ENCODE data around the gene PAX8. TPM values are rescaled to one million over a fixed set of nuclear protein-coding genes. Genes with fewer than 3 reads are reported as not detected.
"Not testable (repeated sequence)": the region's sequence is repeated elsewhere in the genome, so short reads cannot be mapped to it uniquely, and the experiment has no call there.

The PAX8 gene
- polyA plus RNA-seq (2013, experiment 1 of 4), result 1.2 TPM
- polyA plus RNA-seq (2013, experiment 2 of 4), result 1.2 TPM
- polyA plus RNA-seq (2013, experiment 3 of 4), result 1.3 TPM
- polyA plus RNA-seq (2013, experiment 4 of 4), result 1.1 TPM

DNA sequence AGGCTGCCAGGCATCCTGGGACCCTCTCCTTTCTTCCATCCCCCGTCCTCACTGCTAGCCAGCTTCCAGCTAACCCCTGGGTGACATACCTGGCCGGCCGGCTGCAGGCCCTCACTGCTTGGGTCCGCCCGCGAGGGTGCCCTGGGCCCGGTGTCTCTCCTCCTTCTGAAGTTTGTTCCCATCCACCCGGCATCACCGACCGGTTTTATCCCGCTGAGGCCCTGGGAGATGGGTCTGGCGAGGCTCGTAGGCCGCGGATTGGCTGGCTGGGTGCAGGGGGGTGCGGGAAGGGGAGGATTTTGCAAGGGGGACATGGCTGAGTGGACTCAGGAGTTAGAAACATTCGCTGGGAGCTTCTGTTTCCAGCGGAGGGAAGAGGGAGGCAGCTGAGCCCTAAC, at the start of gene PAX8:
Gene PAX8, minus strand, starts transcription at position 180 of the 398 bp plus-strand sequence. CDS start 527 bp downstream, outside the sequence.
- H3K36me3 ChIP-seq (ENCODE audit: control insufficient read depth, insufficient read depth, low read length), result no peaks in the 10 kb centered on the region
- peaks cover 97% of the 10 kb centered on the region for H3K27me3 ChIP-seq (ENCODE audit: control insufficient read depth, insufficient read depth, low read length, poor library complexity, severe bottlenecking)
- WGBS, 2 experiments, result 11% methylated on average over 18 of the region's 18 CpGs
- no peaks in the 10 kb centered on the region for H3K9me3 ChIP-seq (ENCODE audit: control insufficient read depth, low read length)
- H3K4me1 ChIP-seq (ENCODE audit: control insufficient read depth, insufficient read depth, low read length), result peaks cover 24% of the 10 kb centered on the region
- no peak within 1 kb of the TSS for H3K27ac ChIP-seq (ENCODE audit: insufficient read depth, low read depth, low read length, poor library complexity, severe bottlenecking)
- H3K4me3 ChIP-seq (ENCODE audit: insufficient read depth, low read depth, low read length), result peak within 1 kb of the TSS; percentile 18

GRCh38 chr2:113328043-113328442, 49.3 kb upstream of the PAX8 start:
- WGBS, 2 experiments, result 92 to 96% methylated on average over 3 of the region's 3 CpGs
- no peaks in the 10 kb centered on the region for H3K36me3 ChIP-seq (ENCODE audit: control insufficient read depth, insufficient read depth, low read length)
- no peaks in the 10 kb centered on the region for H3K27me3 ChIP-seq (ENCODE audit: control insufficient read depth, insufficient read depth, low read length, poor library complexity, severe bottlenecking)
- no peak overlapping the region for H3K4me3 ChIP-seq (ENCODE audit: insufficient read depth, low read depth, low read length)
- H3K27ac ChIP-seq (ENCODE audit: insufficient read depth, low read depth, low read length, poor library complexity, severe bottlenecking), result no peak overlapping the region
- no peaks in the 10 kb centered on the region for H3K4me1 ChIP-seq (ENCODE audit: control insufficient read depth, insufficient read depth, low read length)
- H3K9me3 ChIP-seq (ENCODE audit: control insufficient read depth, low read length), result no peaks in the 10 kb centered on the region

GRCh38 chr2:113325161-113325731, 46.5 kb upstream of the PAX8 start:
- H3K4me1 ChIP-seq (ENCODE audit: control insufficient read depth, insufficient read depth, low read length); H3K9me3 ChIP-seq (ENCODE audit: control insufficient read depth, low read length); H3K27ac ChIP-seq (ENCODE audit: insufficient read depth, low read depth, low read length, poor library complexity, severe bottlenecking); H3K36me3 ChIP-seq (ENCODE audit: control insufficient read depth, insufficient read depth, low read length); H3K27me3 ChIP-seq (ENCODE audit: control insufficient read depth, insufficient read depth, low read length, poor library complexity, severe bottlenecking): not testable (repeated sequence)
- 6 to 7% methylated on average over 13 to 14 of the region's 14 CpGs for WGBS, 2 experiments
- H3K4me3 ChIP-seq (ENCODE audit: insufficient read depth, low read depth, low read length), result peak overlapping the region; percentile 41

GRCh38 chr2:113324684-113325160, 46.0 kb upstream of the PAX8 start:
- no peaks in the 10 kb centered on the region for H3K36me3 ChIP-seq (ENCODE audit: control insufficient read depth, insufficient read depth, low read length)
- peak overlapping the region; percentile 41 for H3K4me3 ChIP-seq (ENCODE audit: insufficient read depth, low read depth, low read length)
- WGBS, 2 experiments, result 0% methylated on average over 20 to 23 of the region's 27 CpGs
- no peaks in the 10 kb centered on the region for H3K4me1 ChIP-seq (ENCODE audit: control insufficient read depth, insufficient read depth, low read length)
- H3K27me3 ChIP-seq (ENCODE audit: control insufficient read depth, insufficient read depth, low read length, poor library complexity, severe bottlenecking), result no peaks in the 10 kb centered on the region
- no peaks in the 10 kb centered on the region for H3K9me3 ChIP-seq (ENCODE audit: control insufficient read depth, low read length)
- no peak overlapping the region for H3K27ac ChIP-seq (ENCODE audit: insufficient read depth, low read depth, low read length, poor library complexity, severe bottlenecking)

DNA sequence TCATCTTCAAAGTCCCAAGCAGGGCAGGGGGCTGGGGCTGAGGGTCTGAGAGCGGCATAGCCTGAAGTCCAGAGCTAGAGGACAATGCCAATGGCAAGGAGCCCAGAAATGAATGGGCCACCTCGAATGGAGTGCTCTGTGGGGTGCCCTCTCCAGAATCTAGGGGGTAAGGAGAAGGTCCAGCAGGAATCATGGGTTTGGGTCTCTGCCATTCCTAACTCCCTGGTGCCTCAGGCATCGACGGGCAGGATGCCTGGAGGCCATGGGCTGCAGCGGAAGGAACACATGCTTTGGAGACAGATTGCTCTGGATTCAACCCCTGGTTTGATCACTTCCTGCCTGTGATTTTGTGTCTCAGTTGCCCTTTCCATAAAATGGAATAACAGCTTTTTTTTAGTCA, 44.4 kb upstream of the PAX8 start:
- not testable (repeated sequence) for H3K4me3 ChIP-seq (ENCODE audit: insufficient read depth, low read depth, low read length); H3K27me3 ChIP-seq (ENCODE audit: control insufficient read depth, insufficient read depth, low read length, poor library complexity, severe bottlenecking); H3K36me3 ChIP-seq (ENCODE audit: control insufficient read depth, insufficient read depth, low read length); H3K27ac ChIP-seq (ENCODE audit: insufficient read depth, low read depth, low read length, poor library complexity, severe bottlenecking); H3K9me3 ChIP-seq (ENCODE audit: control insufficient read depth, low read length); H3K4me1 ChIP-seq (ENCODE audit: control insufficient read depth, insufficient read depth, low read length)
- 87% methylated on average over 5 of the region's 5 CpGs for WGBS, 2 experiments

DNA sequence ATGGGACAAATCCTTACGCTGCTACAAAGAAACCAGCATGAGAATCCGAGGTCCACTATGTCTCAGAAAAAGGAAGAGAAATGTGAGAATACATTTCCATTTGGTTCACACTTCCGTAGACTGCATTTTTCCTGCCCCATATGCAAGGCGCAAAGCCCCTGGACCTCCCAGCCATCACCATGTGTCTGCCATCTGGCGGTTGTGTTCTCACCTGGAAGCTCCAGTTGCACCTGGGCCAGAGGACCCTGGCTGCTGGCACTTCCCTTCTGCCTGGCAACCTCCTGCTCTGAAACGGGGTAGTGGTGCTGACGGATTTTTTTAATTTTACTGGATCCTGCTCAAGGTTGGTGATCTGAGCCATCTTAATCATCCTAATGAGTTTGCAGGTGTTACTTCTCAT, 41.4 kb upstream of the PAX8 start:
- WGBS, 2 experiments, result 90% methylated on average over 7 of the region's 7 CpGs
- not testable (repeated sequence) for H3K4me1 ChIP-seq (ENCODE audit: control insufficient read depth, insufficient read depth, low read length); H3K27me3 ChIP-seq (ENCODE audit: control insufficient read depth, insufficient read depth, low read length, poor library complexity, severe bottlenecking); H3K36me3 ChIP-seq (ENCODE audit: control insufficient read depth, insufficient read depth, low read length); H3K27ac ChIP-seq (ENCODE audit: insufficient read depth, low read depth, low read length, poor library complexity, severe bottlenecking); H3K4me3 ChIP-seq (ENCODE audit: insufficient read depth, low read depth, low read length); H3K9me3 ChIP-seq (ENCODE audit: control insufficient read depth, low read length)

DNA sequence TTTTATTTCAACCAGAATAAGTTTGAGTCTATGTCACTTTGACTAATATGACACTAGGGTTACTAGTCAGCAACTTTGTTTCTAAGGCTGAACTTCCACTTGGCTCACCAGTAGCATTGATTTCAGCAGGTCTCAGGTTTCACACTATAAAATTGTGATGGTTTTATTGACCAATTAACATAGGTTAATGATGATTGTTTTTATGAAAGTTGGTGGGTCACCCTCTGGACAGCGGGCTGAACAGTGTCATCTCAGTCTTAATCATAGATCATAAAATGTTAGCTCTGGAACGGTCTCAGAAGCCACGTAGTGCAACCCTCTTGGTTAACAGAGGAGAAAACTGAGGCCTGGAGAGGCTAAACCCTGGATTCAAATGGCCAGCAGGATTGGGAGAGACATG, 40.2 kb upstream of the PAX8 start:
- not testable (repeated sequence) for H3K27me3 ChIP-seq (ENCODE audit: control insufficient read depth, insufficient read depth, low read length, poor library complexity, severe bottlenecking); H3K9me3 ChIP-seq (ENCODE audit: control insufficient read depth, low read length); H3K4me3 ChIP-seq (ENCODE audit: insufficient read depth, low read depth, low read length); H3K36me3 ChIP-seq (ENCODE audit: control insufficient read depth, insufficient read depth, low read length); H3K4me1 ChIP-seq (ENCODE audit: control insufficient read depth, insufficient read depth, low read length); H3K27ac ChIP-seq (ENCODE audit: insufficient read depth, low read depth, low read length, poor library complexity, severe bottlenecking)
- 89 to 90% methylated on average over 3 of the region's 3 CpGs for WGBS, 2 experiments

GRCh38 chr2:113316085-113316484, 37.4 kb upstream of the PAX8 start:
- no peak overlapping the region for H3K4me3 ChIP-seq (ENCODE audit: insufficient read depth, low read depth, low read length)
- no peak overlapping the region for H3K27ac ChIP-seq (ENCODE audit: insufficient read depth, low read depth, low read length, poor library complexity, severe bottlenecking)
- no peaks in the 10 kb centered on the region for H3K27me3 ChIP-seq (ENCODE audit: control insufficient read depth, insufficient read depth, low read length, poor library complexity, severe bottlenecking)
- H3K9me3 ChIP-seq (ENCODE audit: control insufficient read depth, low read length), result no peaks in the 10 kb centered on the region
- H3K36me3 ChIP-seq (ENCODE audit: control insufficient read depth, insufficient read depth, low read length), result no peaks in the 10 kb centered on the region
- no peaks in the 10 kb centered on the region for H3K4me1 ChIP-seq (ENCODE audit: control insufficient read depth, insufficient read depth, low read length)
- 81 to 83% methylated on average over 2 of the region's 2 CpGs for WGBS, 2 experiments

- H3K36me3 ChIP-seq (ENCODE audit: control insufficient read depth, insufficient read depth, low read length); H3K4me3 ChIP-seq (ENCODE audit: insufficient read depth, low read depth, low read length); H3K9me3 ChIP-seq (ENCODE audit: control insufficient read depth, low read length); H3K27me3 ChIP-seq (ENCODE audit: control insufficient read depth, insufficient read depth, low read length, poor library complexity, severe bottlenecking); H3K27ac ChIP-seq (ENCODE audit: insufficient read depth, low read depth, low read length, poor library complexity, severe bottlenecking); H3K4me1 ChIP-seq (ENCODE audit: control insufficient read depth, insufficient read depth, low read length): not testable (repeated sequence)
Observed at GRCh38 chr2:113314663-113315062, 35.9 kb upstream of the PAX8 start.

- not testable (repeated sequence) for H3K4me3 ChIP-seq (ENCODE audit: insufficient read depth, low read depth, low read length); H3K4me1 ChIP-seq (ENCODE audit: control insufficient read depth, insufficient read depth, low read length); H3K27ac ChIP-seq (ENCODE audit: insufficient read depth, low read depth, low read length, poor library complexity, severe bottlenecking); H3K9me3 ChIP-seq (ENCODE audit: control insufficient read depth, low read length); H3K27me3 ChIP-seq (ENCODE audit: control insufficient read depth, insufficient read depth, low read length, poor library complexity, severe bottlenecking); H3K36me3 ChIP-seq (ENCODE audit: control insufficient read depth, insufficient read depth, low read length)
- 84 to 93% methylated on average over 3 of the region's 3 CpGs for WGBS, 2 experiments
Observed at GRCh38 chr2:113314176-113314575, 35.5 kb upstream of the PAX8 start.

DNA sequence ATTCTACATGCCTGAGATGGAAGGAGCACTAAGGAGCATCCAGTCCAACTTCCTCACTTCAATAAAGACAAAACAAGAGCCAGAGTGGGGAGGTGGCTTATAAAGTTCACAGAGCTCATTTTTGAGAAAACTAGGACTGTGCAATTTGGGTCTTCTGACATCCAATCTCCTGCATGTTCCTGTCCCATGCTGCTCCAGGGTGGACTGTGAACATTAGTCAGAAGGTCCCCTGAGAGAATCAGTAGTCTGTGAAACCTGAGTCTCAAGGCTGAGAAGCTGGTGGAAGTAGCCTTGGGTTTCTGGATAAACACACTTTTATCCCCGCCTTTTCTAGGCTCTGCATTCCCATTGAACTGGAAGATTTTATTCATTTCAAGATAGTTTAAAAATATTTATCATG, 33.1 kb upstream of the PAX8 start:
- H3K36me3 ChIP-seq (ENCODE audit: control insufficient read depth, insufficient read depth, low read length); H3K4me1 ChIP-seq (ENCODE audit: control insufficient read depth, insufficient read depth, low read length); H3K27ac ChIP-seq (ENCODE audit: insufficient read depth, low read depth, low read length, poor library complexity, severe bottlenecking); H3K9me3 ChIP-seq (ENCODE audit: control insufficient read depth, low read length); H3K4me3 ChIP-seq (ENCODE audit: insufficient read depth, low read depth, low read length): not testable (repeated sequence)
- no CpG with 5 or more reads among the region's 1 CpG for WGBS, 2 experiments
- peaks cover 11% of the 10 kb centered on the region for H3K27me3 ChIP-seq (ENCODE audit: control insufficient read depth, insufficient read depth, low read length, poor library complexity, severe bottlenecking)
